HG03196 (cell line): Measurements from ENCODE around the gene KRTAP27-1.

Experiments
- ATAC-seq: cut with Tn5 transposase; IDR thresholded peaks from one replicate; pipeline ENCODE4 v1.9.1; 2021; ENCODE audit not compliant: unreplicated experiment

The KRTAP27-1 gene

GRCh38 chr21:30337276-30337744 is at the start of gene KRTAP27-1:
TSS of gene KRTAP27-1 (minus strand) at chr21:30337694. CDS start at chr21:30337668, 26 bp downstream.
- ATAC-seq: no peak

GRCh38 chr21:30382201-30382600 is 44.7 kb upstream of the KRTAP27-1 start:
- no peak for ATAC-seq

- ATAC-seq: no peak
Observed at GRCh38 chr21:30372139-30372770, 34.8 kb upstream of the KRTAP27-1 start, which contains the start of gene KRTAP13-2. TSS of gene KRTAP13-2 (minus strand) at chr21:30372271. CDS start at chr21:30372213, 58 bp downstream.

- no peak for ATAC-seq
Observed at GRCh38 chr21:30355906-30356305, 18.4 kb upstream of the KRTAP27-1 start.

- no peak for ATAC-seq
Observed at GRCh38 chr21:30354308-30355005, 17.0 kb upstream of the KRTAP27-1 start.

- no peak for ATAC-seq
Observed at GRCh38 chr21:30351534-30351933, 14.0 kb upstream of the KRTAP27-1 start.

GRCh38 chr21:30349572-30349971 is 12.1 kb upstream of the KRTAP27-1 start:
- no peak for ATAC-seq

GRCh38 chr21:30348506-30348905 is 11.0 kb upstream of the KRTAP27-1 start, which contains the start of gene KRTAP23-1:
TSS of gene KRTAP23-1 (minus strand) at chr21:30348606. CDS start at chr21:30348606, 0 bp downstream.
- ATAC-seq: no peak

GRCh38 chr21:30345014-30345413 is 7.5 kb upstream of the KRTAP27-1 start:
- no peak for ATAC-seq

GRCh38 chr21:30340714-30341573 is 3.5 kb upstream of the KRTAP27-1 start:
- no peak for ATAC-seq

- no peak for ATAC-seq
Observed at GRCh38 chr21:30338717-30339116, 1.2 kb upstream of the KRTAP27-1 start.

- no peak for ATAC-seq
Observed at GRCh38 chr21:30337772-30338171, 278 bp upstream of the KRTAP27-1 start.

GRCh38 chr21:30336596-30336995 is 898 bp downstream of the KRTAP27-1 start:
- no peak for ATAC-seq

GRCh38 chr21:30333736-30334135 is 3.8 kb downstream of the KRTAP27-1 start:
- ATAC-seq: no peak

GRCh38 chr21:30332681-30333080 is 4.8 kb downstream of the KRTAP27-1 start:
- no peak for ATAC-seq

- no peak for ATAC-seq
Observed at GRCh38 chr21:30329203-30329875, 8.2 kb downstream of the KRTAP27-1 start.

- ATAC-seq: no peak
Observed at GRCh38 chr21:30326390-30326789, 11.1 kb downstream of the KRTAP27-1 start.

- ATAC-seq: no peak
Observed at GRCh38 chr21:30320215-30320614, 17.3 kb downstream of the KRTAP27-1 start, which contains the start of gene KRTAP26-1. TSS of gene KRTAP26-1 (minus strand) at chr21:30320315. CDS start at chr21:30320035, 280 bp downstream.

GRCh38 chr21:30315701-30316100 is 21.8 kb downstream of the KRTAP27-1 start:
- no peak for ATAC-seq

GRCh38 chr21:30306884-30307283 is 30.6 kb downstream of the KRTAP27-1 start:
- ATAC-seq: no peak

- ATAC-seq: no peak
Observed at GRCh38 chr21:30305136-30305535, 32.4 kb downstream of the KRTAP27-1 start.
